WTC11 (cell line): ENCODE measurements around the gene ZFP3.

ENCODE experiments used
- CTCF ChIP-seq: fragments of 200-600 bp; IDR thresholded peaks from 2 replicates; pipeline ENCODE4 v1.8.0; 2022; ENCODE audit warnings: antibody characterized with exemption
- NFE2L1 ChIP-seq: sonication (generic); formaldehyde crosslinking; IDR thresholded peaks from 2 replicates; pipeline ENCODE4 v1.8.1; 2023; ENCODE audit warnings: missing genetic modification reagents
- SP1 ChIP-seq: sonication (generic); formaldehyde crosslinking; conservative IDR thresholded peaks from 2 replicates; pipeline ENCODE4 v1.8.1; 2022; ENCODE audit warnings: missing genetic modification reagents
- USF2 ChIP-seq: sonication (generic); formaldehyde crosslinking; IDR thresholded peaks from 2 replicates; pipeline ENCODE4 v1.8.1; 2023; ENCODE audit warnings: mild to moderate bottlenecking, missing genetic modification reagents, moderate library complexity

GRCh38 chr17:5042157-5043022 is 35.9 kb upstream of the ZFP3 start:
- TF ChIP-seq CTCF (no peak), NFE2L1 (CRISPR knock-in tag) (no peak), USF2 (no peak), SP1 (CRISPR knock-in tag) (no peak)
